NK-92 (cell line): ENCODE data around the gene FAM13A.
"Not testable (repeated sequence)": the region's sequence is repeated elsewhere in the genome, so short reads cannot be mapped to it uniquely, and the experiment has no call there.

Experiments used
- DNase-seq: peaks from one replicate; lab custom pipeline; 2025; ENCODE audit not compliant: unreplicated experiment; lab: John Stamatoyannopoulos, UW

The FAM13A gene

DNA sequence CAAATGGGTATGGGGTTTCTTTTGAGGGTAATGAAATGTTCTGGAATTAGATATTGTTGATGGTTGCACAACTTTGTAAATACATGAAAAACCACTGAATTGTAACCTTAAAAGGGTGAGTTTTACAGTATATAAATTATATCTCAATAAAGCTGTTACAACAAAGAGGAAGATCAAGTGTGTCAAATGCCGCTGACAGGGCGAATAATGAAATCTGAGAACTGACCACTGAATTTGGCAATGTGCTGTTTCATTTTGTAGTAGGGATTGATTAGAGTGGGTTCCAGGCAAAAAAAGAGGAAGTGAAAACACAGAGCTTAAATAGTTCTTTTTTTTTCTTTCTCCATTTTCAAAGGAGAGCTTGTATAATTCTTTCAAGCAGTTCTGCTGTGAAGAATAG, 198.2 kb downstream of the FAM13A start:
- DNase-seq = no peak

GRCh38 chr4:88857588-88857987, 199.4 kb downstream of the FAM13A start:
- DNase-seq = no peak

DNA sequence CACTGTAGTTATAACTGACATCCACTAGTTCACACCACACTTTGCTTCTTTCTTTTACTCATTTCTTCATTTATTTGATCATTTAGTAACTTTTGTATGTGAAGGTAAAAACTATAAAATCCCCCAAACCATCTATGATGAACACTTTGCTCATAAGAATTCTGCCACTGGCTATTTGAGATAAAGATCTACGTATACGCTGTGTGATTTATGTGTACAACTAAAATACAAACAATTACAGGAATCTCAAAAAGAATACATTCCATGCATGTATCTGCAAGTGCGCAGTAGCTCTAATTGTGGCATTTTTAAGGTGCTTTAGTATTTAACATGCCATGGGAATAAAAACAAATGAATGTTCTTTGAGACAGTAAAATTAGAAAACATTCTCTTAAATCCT, 202.5 kb downstream of the FAM13A start:
- DNase-seq = no peak

DNA sequence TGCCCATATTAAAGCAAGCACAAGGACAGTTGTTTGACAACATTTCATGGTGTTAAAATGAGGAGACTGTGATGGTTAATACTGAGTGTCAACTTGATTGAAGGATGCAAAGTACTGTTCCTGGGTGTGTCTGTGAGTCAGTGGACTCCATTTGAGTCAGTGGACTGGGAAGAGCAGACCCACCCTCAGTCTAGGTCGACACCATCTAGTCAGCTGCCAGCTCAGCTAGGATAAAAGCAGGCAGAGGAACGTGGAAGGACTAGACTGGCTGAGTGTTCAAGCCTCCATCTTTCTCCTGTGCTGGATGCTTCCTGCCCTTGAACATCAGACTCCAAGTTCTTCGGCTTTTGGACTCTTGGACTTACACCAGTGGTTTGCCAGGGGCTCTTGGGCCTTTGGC, 203.4 kb downstream of the FAM13A start:
- not testable (repeated sequence) for DNase-seq

DNA sequence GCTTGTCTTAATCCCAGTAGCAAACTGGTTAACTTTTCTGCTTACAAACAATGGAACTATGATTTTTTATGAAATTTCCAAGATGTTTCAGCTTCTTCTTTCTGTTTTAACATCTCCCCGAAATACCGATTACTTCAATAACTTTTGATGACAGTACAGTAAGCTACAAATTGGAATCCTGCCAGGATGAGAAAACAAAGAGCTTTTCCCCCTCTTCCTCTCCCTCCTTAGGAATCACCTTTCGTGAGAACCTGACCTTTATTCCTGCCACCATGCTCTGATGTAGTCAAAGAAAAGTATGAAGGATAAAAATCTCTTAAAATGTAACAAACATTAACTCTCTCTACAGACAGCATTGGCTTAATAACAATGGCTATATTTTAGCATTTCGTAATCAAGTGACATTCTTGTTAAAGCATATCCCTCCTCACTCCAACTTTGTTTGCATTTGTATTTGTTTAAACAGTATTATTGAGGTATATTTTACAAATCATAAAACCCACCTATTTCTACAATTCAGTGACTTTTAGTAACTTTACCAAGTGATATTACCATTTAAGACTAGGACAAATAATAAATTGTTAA, 210.7 kb downstream of the FAM13A start:
- DNase-seq = no peak

DNA sequence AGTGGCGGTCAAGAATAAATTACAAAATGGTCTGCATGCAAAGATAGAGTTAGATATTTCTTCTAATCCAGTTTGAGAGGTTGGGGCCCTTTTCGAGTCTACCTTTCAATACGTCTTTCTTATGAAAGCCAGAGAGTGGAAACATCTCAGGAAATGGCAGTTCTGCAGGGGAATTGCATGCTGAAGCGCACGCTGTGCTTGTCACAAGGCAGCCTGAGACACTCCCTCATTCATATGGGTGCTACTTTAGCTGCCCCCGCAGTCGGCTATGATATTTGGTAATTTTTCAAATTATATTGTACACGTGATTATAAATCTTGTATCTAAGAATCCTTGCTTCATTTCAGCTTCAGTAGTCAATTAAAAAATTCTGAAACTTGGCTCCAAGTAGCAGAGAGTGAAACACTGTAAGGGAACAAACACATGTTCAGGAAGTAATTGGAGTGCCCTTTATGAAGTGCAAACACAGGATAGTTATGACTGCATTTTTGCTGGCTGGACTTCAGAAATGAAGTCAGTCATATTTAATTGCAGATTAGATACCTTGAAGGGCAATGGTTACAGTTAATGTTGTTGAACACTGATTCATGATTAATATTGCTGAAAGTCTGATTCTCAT, 213.8 kb downstream of the FAM13A start:
- DNase-seq = no peak

GRCh38 chr4:88841635-88842034, 215.3 kb downstream of the FAM13A start:
- no peak for DNase-seq

DNA sequence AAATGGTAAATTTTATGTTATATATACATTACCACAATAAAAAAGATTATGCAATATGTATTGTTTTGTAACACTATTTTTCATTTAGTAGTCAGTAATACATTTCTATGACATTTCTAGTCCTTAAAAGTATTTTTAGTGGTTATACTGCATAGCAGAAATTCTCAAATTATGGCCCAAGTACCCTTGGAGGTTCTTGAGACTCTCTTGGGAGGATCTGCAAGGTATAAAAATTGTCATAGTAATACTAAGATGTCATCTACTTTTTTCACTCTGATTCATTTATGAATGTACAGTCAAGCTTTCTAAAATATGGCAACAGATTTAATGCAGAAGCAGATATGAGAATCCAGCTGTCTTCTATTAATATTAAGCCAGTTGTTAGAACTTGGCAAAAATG, 220.8 kb downstream of the FAM13A start:
- no peak for DNase-seq

GRCh38 chr4:88831031-88831430, 226.0 kb downstream of the FAM13A start:
- DNase-seq = no peak

- DNase-seq = no peak
Measured at GRCh38 chr4:88830598-88830997, 226.4 kb downstream of the FAM13A start.

DNA sequence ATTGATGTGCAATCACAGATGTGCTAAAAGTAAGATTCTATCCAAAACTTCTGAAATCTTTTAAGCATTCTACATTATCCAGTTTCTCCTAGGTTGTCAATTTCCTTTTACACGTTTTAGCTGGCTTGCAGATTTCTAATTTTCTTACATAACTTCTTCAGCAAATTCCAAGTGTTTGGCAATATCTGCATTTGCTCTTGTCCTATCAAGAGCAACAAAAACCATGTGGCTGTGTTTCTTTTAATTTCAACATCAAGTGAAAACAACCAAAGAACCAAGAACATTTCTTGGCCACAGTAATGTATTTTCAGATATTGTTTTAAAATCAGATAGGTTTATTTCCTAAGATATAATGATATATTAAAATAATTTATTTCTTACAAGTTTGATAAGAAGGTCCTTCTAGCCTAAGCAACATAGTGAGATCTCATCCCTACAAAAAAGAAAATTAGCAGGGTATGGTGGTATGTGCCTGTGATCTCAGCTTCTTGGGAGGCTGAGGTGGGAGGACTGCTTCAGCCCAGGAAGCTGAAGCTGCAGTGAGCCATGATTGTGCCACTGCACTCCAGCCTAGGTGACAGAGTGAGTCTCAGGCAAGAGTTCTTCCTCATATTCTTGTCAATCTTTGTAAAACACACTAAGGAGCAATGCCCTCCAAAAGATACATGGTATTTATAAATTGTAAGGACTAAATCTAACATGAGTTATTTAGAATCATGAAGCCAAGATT, 228.0 kb downstream of the FAM13A start:
- no peak for DNase-seq

- DNase-seq = no peak
Measured at GRCh38 chr4:88827442-88827841, 229.5 kb downstream of the FAM13A start.

DNA sequence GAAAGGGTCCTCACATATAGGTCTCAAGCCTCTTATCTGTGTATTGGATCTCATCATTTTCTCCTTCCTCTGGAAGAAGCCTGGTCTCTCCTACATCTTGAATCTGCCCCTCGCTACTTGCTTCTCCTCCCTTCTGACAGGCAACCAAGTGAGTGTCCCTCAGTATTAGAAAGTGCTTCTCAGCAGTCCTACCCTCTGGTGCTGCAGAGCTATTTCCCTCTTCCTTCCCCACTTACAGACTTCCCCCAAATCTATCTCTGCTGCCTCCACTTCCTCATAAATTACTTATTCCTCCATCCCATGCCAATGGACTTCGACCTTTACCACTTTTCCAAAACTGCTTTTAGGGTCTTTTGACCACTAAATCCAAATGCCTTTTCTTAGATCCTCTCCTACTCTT, 230.2 kb downstream of the FAM13A start:
- DNase-seq = no peak

- DNase-seq = no peak
Measured at GRCh38 chr4:88825931-88826330, 231.1 kb downstream of the FAM13A start.

DNA sequence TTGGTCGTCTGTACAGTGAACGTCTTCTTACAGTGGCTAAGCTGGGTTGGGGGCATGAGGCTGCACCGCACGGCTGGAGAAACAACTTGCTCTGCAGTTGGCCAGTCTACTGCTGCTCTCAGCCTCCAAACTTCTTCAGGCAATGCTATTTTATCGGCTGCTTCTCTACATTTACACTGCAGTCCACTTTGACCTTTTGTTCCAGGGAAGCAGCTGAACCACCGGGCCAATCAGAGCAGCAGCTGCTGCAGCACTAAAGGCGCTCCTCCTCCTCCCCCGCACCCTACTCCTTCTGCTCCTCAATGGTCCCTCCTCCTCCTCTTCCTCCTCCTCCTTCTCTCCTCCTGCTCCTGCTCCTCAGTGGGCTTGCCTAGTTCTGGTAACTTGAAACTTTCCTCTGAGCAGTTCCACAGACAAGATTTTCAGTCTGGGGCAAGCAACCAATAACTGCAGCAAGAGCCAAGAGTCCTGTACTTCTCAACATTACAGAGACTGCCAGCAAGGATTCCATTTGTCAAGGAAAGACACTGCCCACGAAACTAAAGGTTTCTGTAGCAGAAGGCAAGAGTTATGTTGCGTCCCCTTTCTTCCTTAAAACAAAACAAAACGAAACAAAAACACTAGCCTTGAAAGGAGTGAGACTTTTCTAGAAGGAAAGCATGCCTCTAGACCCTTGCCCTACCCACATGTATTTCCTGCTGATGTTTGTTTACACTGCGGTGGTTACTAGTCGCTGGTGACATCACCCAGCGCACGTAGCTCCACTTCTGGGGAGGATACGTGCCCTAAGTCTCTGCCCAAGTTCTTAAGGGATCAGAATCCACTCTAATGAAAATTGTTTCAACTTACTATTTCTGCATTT, 233.7 kb downstream of the FAM13A start:
- DNase-seq = no peak

GRCh38 chr4:88822034-88822789, 234.8 kb downstream of the FAM13A start:
- no peak for DNase-seq

DNA sequence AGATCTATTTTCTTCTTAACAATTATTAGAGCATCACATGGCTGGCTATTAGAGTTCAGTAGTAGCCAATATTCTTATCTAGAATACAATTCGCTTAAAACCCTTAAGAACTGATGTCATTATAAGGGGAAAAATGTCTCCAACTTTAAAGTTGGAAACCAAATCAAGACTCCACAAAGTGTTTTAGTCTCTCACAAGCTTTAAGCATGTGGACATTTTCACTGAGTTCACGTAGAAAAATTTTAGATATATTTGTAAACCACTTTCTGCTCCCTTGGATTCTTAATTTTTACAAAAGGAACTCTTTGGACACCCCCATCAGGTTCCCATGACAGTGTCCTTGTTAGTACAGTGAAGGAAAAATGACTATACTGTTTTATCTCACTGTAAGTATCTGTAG, 235.5 kb downstream of the FAM13A start:
- DNase-seq = no peak

DNA sequence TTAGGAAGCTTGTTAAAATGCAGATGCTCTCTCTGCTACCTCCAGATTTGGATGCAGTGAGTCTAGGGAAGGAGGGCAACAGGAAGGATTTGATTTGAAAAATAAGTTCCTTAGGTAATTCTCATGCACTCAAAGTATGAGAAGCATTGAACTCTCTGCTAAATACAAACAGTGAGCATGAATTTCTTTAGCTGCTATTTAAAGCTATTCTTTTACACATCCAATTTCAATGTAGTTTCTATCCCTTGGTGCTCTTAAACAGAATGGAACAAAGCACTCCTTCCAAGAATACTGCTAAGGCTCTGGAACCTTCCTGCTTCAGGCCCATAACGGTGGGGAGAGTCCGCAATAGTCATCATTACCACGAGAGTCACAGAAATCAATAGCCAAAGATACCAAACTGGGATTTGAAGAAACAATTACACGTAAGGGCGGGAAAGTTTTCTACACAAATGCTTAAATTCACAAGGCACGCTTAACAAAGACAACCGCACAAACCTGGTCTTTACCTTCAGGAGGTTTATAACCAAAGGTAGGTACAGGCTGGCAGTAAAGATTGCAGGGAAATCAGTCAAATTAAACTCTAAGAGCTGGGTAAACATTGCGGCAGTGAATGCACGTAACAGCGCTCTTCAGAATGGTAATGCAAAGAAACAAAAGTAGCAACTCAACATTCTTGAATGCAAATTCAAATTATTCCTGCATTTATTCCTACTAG, 236.1 kb downstream of the FAM13A start:
- no peak for DNase-seq

- no peak for DNase-seq
Measured at GRCh38 chr4:88819818-88820697, 236.9 kb downstream of the FAM13A start.
